ENCODE data around the gene INSR. TPM values are rescaled to one million over a fixed set of nuclear protein-coding genes. Genes with fewer than 3 reads are reported as not detected.

The INSR gene
- total and polyA plus RNA-seq, 2 of the 8 experiments (the other 6 are each of a cell fraction or from before 2014, with no cell fraction given): 13.1 to 48.7 TPM

DNA sequence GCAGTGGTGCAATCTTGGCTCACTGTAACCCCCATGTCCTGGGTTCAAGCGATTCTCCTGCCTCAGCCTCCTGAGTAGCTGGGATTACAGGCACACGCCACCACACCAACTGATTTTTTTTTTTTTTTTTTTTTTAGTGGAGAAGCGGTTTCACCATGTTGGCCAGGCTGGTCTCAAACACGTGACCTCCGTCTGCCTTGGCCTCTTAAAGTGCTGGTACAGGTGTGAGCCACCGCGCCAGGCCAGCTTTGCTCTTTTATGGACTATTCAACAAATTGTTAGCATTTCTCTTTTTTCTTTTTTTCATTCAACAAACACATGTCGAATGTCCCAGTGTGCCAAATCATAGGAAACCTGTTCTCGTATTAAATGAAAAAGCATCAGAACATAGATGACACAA lies 99.6 kb downstream of the INSR start (continued):
- no peak for TF ChIP-seq POLR2A (IDR thresholded peaks at IDR 0.05; ENCODE audit: control extremely low read depth in 1 of 2, low read depth in 2 of 2, low read length in 2 of 2)
- no peak for TF ChIP-seq TBP (IDR thresholded peaks at IDR 0.05; ENCODE audit: low read depth, low read length)
- no peak for TF ChIP-seq JUN (IDR thresholded peaks at IDR 0.05; ENCODE audit: low read depth, low read length)
- TF ChIP-seq, protein P1, sequence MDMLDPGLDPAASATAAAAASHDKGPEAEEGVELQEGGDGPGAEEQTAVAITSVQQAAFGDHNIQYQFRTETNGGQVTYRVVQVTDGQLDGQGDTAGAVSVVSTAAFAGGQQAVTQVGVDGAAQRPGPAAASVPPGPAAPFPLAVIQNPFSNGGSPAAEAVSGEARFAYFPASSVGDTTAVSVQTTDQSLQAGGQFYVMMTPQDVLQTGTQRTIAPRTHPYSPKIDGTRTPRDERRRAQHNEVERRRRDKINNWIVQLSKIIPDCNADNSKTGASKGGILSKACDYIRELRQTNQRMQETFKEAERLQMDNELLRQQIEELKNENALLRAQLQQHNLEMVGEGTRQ (IDR thresholded peaks at IDR 0.05; ENCODE audit: low read length): no peak

All from H1 (cell line).